Fibroblast of skin of left biceps (primary cell): ENCODE measurements around the gene CEP295NL.
"Not testable (repeated sequence)": the region's sequence is repeated elsewhere in the genome, so short reads cannot be mapped to it uniquely, and the experiment has no call there.

Experiments
- DNase-seq, 2 experiments: peaks; one replicate each; pipeline ENCODE4 v3.0.0-alpha.2; 2013; ENCODE audit warnings: low read depth in 2 of 2

Gene CEP295NL

GRCh38 chr17:78905541-78905940 is 2.5 kb upstream of the CEP295NL start:
- DNase-seq: no peak

DNA sequence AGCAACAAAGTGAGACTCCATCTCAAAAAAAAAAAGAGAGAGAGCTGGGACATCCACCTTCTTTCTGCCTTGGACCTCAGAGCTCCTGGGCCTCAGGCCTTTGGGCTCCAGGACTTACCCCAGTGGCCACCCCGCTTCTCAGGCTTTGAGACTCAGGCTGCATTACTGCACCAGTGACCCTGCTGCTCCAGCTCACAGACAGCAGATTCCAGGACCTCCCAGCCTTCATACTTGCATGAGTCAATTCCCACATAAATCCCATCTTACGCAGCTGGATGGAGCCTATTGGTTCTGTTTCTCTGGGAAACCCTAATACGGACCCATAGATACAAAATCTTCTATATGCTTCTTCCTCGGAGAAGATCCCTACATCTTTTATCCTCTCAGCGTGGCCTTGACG is 2.1 kb upstream of the CEP295NL start:
- no peak for DNase-seq

GRCh38 chr17:78904371-78904770 is 1.4 kb upstream of the CEP295NL start:
- DNase-seq: no peak

- not testable (repeated sequence) for DNase-seq
These were observed 770 bp downstream of the CEP295NL start for GRCh38 chr17:78902231-78902630.

GRCh38 chr17:78901806-78902205 is 1.2 kb downstream of the CEP295NL start:
- no peak for DNase-seq

GRCh38 chr17:78900816-78901215 is 2.2 kb downstream of the CEP295NL start:
- DNase-seq: no peak

- DNase-seq: no peak
These were observed 3.4 kb downstream of the CEP295NL start for GRCh38 chr17:78899361-78900260.

GRCh38 chr17:78898947-78899346 is 4.1 kb downstream of the CEP295NL start:
- DNase-seq: no peak

DNA sequence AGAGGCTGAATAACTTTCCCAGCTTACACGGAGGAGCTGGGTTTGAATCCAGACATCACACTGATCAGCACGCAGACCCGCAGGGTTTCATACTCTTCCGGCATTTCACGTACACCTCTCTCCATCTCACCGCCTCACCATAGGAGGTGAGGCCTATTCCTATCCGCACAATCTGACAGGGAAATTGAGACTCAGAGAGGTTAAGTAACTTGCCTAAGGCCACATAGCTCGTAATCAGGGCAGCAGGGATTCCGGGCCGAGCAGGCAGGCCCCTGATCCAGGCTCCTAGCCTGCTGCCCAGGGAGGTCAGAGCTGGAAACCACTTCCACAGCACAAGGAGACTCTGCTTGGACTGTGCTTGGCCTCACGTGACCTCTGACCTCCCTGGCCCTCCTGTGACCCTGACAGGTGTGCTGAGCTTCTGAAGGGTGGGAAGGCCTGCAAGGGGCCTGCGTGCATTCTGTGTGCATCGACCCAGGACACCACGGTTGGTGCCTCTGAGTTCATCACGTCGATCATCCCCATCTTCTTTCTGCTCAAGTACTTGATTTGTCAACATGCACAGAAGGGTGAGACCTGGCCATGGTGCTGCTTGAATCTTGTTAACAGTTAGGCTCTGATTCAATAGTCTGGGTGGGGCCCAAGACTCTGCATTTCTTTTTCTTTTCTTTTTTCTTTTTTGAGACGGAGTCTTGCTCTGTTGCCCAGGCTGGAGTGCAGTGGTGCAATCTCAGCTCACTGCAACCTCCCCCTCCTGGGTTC is 4.7 kb downstream of the CEP295NL start:
- DNase-seq: no peak

DNA sequence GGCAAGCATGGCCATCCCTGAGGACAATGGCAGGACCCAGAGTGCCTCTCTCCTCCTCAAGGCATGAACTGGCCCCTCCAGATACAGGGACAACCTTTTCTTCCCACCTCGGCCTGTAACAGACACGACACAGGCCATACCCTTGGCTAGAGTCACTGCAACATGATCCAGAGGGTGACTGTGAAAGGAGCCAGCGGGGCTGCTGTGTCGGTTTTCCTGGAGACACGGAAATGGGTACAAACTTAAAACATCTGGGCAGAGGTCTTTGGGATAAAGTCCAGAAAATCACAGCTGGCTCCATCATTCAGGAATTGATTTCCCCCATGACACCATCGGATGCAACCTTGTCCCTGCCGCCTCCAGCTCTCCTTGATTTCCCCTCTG is 5.3 kb downstream of the CEP295NL start:
- DNase-seq: no peak

- no peak for DNase-seq
These were observed 6.0 kb downstream of the CEP295NL start for GRCh38 chr17:78896834-78897663.

GRCh38 chr17:78896091-78896833 is 6.7 kb downstream of the CEP295NL start:
- DNase-seq: no peak

DNA sequence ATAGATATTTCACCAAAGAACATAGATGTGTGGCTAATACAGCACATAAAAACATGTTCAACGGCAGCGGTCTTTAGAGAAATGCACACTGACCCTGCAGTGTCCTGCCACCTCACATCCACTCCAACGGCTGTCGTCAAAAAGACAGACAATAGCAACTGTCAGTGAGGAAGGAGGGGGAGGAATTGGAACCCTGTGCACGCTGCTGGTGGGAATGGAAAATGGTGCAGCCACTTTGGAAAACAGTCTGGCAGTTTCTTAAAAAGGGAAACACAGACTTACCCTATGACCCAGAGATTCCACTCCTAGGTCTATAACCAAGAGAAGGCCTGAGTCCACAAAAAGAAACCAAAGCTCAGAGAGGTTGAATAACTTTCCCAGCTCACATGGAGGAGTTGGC is 7.7 kb downstream of the CEP295NL start:
- DNase-seq: no peak

- DNase-seq: no peak
These were observed 9.3 kb downstream of the CEP295NL start for GRCh38 chr17:78893684-78894083.

GRCh38 chr17:78892936-78893379 is 10.0 kb downstream of the CEP295NL start:
- no peak for DNase-seq

DNA sequence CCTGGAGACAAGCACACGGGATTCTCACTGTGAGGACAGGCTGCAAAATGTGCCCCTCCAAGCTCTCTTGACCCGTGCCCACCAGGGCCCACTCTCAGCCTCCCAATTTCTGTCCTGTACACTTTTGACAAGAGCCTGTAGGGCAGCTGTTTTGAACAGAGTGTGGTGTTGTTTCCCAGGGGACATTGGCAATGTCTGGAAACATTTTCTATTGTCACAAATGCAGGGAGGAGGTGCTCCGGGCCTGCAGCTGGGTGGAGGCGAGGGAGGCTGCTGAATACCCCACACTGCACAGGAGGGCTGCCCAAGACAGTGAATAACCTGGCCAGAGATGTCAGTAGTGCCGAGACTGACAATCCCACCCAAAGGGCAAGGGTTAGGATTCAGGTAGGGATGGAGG is 10.5 kb downstream of the CEP295NL start:
- no peak for DNase-seq

DNA sequence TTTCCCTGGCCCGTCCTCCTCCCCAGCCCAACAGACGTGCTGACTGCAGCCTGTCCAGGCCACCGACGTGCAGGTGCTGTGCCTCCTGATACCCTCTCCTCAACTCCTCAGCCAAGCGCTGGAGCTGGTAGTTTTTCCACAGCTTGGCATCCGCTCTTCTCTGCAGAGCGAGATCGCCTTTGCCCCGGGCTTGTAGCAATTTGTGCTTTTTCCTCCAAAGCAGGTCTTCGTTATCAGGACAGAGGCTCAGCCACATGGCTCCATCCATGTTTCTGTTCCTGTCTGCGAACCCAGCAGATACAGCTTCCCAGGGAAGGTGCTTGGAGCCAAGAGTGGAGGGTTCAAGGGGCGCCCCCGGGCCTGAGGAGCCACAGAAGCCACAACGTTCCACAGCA is 10.9 kb downstream of the CEP295NL start:
- no peak for DNase-seq

DNA sequence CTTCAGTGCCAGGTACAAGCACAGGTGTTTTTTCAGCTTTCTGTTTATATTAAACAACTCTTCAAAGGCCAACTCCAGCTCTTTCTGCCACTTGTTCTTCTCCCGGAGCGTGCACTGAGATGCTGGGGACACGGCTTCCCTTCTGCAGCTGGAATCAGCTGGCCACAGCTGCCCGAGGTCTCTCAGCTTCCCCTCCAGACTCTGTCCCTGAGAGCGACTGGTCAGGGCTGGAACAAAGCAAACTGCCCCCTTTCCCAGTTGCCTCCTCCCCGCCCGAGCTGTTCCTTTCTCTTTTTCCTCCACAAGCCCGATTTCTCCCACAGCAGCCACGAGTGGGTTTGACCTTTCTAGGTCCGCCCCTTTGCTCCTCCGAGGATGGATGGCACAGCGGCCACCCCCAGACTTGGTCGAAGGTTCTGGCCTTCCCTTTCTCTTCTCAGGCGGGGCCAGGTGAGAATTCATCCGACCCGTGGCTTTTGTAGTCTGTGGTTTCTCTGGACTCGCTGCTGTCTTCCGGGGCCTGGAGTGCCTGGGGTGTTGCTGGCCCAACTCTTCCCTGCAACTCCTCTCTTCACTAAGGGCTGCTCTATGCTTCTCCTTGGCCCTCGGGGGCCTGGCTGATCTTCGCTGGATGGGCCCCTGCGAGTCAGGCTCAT is 11.5 kb downstream of the CEP295NL start:
- DNase-seq: no peak

DNA sequence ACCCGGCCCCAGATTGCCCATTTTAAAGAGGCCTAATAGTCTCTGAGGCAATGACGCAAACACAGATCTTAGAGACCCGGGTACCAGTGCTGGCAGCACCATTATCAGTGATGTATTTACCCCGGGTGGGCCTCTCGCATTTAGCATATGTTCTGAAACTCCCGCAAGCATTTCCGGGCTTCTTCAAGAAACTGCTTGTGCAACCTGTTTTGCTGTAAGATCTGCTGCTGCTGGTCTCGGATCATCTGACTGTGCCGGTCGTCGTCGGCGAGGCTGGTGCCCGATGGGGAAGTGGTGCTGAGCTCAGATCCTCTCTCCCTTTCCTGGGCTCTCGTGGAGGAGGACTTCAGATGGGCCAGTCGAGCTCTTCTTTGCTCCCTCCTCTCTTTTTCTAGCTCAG is 12.5 kb downstream of the CEP295NL start:
- no peak for DNase-seq

DNA sequence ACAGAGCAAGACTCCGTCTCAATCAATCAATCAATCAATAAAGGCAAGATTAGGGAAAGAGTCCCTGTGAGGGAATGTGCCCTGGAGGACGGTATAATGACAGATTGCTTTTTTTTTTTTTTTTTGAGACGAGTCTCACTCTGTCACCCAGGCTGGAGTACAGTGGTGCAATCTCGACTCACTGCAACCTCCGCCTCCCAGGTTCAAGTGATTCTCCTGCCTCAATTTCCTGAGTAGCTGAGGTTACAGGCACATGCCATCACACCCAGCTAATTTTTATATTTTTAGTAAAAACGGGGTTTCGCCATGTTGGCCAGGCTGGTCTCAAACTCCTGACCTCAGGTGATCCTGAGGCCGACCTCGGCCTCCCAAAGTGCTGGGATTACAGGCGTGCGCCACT is 12.9 kb downstream of the CEP295NL start:
- DNase-seq: not testable (repeated sequence)

- DNase-seq: no peak
These were observed 13.5 kb downstream of the CEP295NL start for GRCh38 chr17:78889531-78889930.
